Activated CD8-positive, alpha-beta memory T cell treated with anti-CD3 and anti-CD28 coated beads for 4 hours (primary cell): Measurements from ENCODE around the gene CLIC4.
"Not testable (repeated sequence)": the region's sequence is repeated elsewhere in the genome, so short reads cannot be mapped to it uniquely, and the experiment has no call there.

Experiments used
- DNase-seq, 2 donors: peaks; one replicate each; pipeline ENCODE4 v3.0.0-alpha.2; 2020; ENCODE audit warnings: low read depth in 2 of 2

Gene CLIC4

DNA sequence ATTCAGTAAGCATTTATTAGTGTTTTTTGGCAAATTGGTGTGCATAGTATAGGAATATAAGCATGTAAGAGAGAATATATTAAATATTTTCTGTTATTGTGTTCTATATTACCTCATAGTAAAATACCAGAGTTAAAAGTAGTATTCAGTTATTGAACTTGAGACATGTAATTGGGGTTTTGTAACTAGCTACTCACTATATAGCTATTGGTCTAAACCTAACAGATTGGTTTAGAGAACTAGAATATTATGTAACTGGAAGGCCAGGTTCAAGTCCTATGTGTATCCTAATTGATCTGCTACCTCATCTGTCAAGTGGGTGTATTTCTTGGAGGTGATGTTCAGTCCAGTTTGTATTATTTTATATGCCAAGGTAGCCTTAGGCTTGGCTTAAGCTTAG lies 26.3 kb downstream of the CLIC4 start:
- DNase-seq, result no peak

- no peak for DNase-seq
Measured at GRCh38 chr1:24773618-24774017, 28.4 kb downstream of the CLIC4 start.

GRCh38 chr1:24775348-24775747 lies 30.1 kb downstream of the CLIC4 start:
- no peak for DNase-seq

DNA sequence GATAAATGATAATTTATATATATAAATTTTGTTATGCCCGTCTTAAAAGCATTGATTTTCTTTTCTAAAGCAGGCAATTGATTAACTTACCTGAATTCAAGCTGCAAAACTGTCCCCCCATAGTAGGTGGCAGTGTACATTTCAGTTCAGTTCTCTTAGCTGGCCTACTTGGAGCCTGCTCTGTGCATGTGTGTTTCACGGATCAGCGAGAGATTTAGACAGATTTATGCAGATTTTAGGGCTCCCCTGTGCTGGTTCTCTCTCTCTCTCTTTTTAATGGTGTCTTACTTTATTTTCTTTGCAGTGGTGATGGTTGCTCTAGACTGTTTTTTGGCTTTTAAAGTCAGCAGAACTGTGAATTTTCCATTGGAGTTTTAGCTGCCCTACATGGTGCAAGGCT lies 30.7 kb downstream of the CLIC4 start:
- no peak for DNase-seq

- DNase-seq, result no peak
Measured at GRCh38 chr1:24776821-24777220, 31.6 kb downstream of the CLIC4 start.

DNA sequence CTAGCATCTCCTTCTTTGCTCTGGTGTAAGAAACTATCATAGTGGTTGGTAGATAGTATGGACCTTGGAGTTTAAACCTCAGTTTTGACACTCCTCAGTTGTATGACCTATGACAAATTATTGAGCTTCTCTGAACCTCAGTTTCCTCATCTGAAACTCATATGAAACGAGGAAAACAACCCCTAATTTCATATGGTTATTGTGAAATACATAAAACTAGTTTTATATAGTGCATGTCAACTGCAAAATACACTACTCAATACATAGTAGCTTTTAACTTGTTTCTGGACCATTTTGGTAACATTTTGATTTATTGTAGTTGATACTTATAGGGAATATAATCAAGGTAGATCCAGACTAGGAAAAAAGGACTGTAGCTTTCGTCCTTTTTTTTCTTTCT lies 32.9 kb downstream of the CLIC4 start:
- no peak for DNase-seq

GRCh38 chr1:24779199-24779598 lies 34.0 kb downstream of the CLIC4 start:
- DNase-seq, result not testable (repeated sequence)

GRCh38 chr1:24779689-24780464 lies 34.6 kb downstream of the CLIC4 start:
- no peak for DNase-seq

GRCh38 chr1:24780626-24781025 lies 35.4 kb downstream of the CLIC4 start:
- DNase-seq, result not testable (repeated sequence)

DNA sequence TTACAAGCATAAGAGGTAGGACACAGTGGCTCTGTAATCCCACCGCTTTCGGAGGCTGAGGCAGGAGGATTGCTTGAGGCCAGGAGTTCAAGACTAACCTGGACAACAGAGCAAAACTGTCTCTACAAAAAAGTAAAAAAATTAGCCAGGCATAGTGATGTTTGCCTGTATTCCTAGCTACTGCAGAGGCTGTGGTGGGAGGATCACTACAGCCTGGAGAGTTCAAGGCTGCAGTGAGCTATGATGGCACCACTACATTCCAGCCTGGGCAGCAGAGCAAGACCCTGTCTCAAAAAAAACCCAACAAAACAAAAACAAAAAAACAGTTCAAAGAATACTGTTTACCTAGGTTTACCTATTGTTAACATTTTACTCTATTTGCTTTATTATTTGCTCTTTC lies 37.4 kb downstream of the CLIC4 start:
- no peak for DNase-seq

DNA sequence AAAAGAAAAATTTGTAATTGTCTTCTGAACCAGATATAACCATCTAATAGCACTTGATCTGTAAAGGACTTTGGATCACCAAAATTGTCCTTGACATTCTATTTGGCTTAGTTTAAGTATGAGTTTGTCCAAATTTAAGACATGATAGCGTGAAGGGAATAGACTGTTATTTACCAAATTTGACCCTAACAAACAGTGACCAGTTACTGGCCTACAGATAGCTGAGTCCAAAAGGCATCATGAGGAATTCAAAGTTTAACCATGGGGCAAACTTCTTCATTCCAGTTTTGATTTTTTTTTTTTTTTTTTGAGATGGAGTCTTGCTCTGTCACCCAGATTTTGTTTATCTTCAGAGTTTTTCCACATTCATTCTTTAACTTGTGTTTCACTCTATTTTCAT lies 38.5 kb downstream of the CLIC4 start:
- no peak for DNase-seq

DNA sequence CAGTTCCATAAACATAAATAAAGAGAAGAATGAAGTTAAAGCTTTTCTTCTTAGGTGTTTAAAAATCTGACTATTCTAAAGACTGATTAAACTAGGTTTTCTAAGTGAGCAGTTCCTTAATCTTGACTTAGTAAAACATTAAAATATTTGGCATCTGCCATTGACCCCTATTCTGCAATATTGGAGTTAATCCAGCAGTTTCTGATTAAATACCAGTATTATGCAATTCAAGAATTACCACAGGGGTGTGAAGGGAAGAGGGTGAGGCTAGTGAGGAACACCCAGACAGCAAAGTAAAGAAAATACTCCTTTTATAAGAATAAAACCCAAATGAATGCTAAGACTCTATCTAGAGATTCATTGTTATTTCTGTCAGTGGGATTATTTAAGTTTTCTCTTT lies 40.9 kb downstream of the CLIC4 start:
- no peak for DNase-seq

DNA sequence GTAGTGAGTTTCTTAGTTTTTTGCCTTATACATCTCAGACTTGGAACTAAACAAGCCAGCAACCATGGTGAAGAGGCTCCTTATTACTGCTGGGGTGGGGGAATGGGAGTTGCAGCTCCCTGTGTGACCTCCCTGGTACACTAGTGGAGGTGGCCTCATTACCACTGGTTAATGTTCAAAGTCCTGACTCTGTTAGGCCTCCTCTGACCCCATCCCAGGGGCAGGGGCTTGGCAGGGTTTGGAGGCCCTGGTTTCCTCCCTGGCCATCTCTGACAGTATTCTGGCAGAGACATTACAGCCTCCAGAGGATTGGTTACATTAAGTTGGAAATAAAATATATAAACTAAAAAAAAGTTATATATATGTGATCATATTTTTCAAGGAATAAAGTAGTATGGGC lies 45.2 kb downstream of the CLIC4 start:
- DNase-seq, result no peak

GRCh38 chr1:24793447-24794129 lies 48.3 kb downstream of the CLIC4 start:
- DNase-seq, result no peak

GRCh38 chr1:24794130-24794502 lies 48.9 kb downstream of the CLIC4 start:
- DNase-seq, result not testable (repeated sequence)

- DNase-seq, result no peak
Measured at GRCh38 chr1:24795236-24795635, 50.0 kb downstream of the CLIC4 start.

DNA sequence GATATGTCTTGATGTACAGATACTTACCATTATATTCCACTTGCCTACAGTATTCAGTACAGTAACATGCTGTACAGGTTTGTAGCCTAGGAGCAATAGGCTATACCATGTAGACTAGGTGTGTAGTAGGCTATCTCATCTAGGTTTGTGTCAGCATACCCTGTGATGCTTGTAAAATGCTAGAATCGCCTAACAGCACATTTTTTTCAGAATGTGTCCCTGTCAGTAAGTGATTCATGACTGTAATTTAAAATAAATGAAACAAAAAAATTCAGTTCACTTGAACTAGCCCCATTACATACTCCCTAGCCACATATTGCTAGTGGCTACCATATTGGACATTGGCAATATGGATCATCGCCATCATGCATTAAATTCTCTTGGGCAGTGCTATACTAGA lies 51.3 kb downstream of the CLIC4 start:
- no peak for DNase-seq

- DNase-seq, result not testable (repeated sequence)
Measured at GRCh38 chr1:24799242-24799641, 54.0 kb downstream of the CLIC4 start.

DNA sequence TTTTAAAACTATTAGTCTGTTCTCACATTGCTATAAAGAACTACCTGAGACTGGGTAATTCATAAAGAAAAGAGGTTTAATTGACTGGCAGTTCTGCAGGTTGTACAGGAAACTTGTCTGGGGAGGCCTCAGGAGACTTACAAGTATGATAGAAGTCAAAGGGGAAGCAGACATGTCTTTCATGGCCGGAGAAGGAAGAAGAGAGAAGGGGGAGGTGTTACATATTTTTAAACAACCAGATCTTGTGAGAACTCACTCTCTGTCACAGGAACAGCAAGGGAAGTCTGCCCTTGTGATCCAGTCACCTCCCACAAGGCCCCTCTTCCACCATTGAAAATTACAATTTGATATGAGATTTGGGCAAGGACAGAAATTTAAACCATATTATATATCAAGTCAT lies 55.9 kb downstream of the CLIC4 start:
- no peak for DNase-seq

GRCh38 chr1:24803220-24803619 lies 58.0 kb downstream of the CLIC4 start:
- DNase-seq, result no peak

DNA sequence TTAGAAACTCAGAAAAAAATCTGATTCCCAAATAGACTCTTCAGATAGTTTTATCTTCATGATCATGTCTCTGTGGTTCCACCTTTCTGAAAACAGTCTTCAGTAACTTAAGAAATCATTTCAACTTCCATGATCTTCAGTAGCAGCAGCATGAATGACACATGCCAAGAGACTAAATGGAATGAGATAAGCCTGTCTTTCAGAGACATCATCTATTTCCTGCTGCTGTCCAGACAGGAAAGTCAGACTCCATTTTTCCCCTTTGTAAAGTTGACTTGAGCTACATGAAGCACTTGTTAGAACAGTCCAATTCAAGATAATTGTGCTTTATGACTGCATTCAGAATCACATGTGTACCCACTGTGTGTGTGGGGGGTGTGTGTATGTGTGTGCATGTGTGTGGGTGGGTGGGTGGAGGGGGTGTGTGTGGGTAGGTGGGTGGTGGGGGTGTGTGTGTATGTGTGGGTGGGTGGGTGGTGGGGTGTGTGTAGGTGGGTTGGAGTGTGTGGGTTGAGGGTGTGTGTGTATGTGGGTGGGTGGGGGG lies 58.8 kb downstream of the CLIC4 start:
- peak in 1 of 2 donors; percentile 0 for DNase-seq

GRCh38 chr1:24805534-24806301 lies 60.5 kb downstream of the CLIC4 start:
- DNase-seq, result no peak
